K562 (cell line): ENCODE results near the gene DEPDC1. TPM values are rescaled to one million over a fixed set of nuclear protein-coding genes. Genes with fewer than 3 reads are reported as not detected.
A peak's percentile ranks its signal among the peaks of the same experiment; 100 is the strongest.

Experiments
- ATAC-seq: fragments of 200-7000 bp; cut with Tn5 transposase; 3 replicates; pipeline ENCODE4 v1.9.1; 2020; ENCODE audit warnings: moderate library complexity
- BruUV-seq: library from RNA; stranded (reverse); fragments of 400-500 nt; replicated peaks from 2 replicates; lab custom pipeline; 2021; lab: Mats Ljungman, UMichigan
- CTCF ChIA-PET: fragments of 300-600 bp; formaldehyde crosslinking; extraction: SDS; loops from one replicate; lab custom pipeline; 2021; ENCODE audit warnings: low intra/inter-chr PET ratio; lab: Yijun Ruan, JAX
- POLR2A ChIA-PET: fragments of 300-600, 350-650 bp; sonication (Branson Sonifier 250); formaldehyde crosslinking; extraction: SDS; loops from one replicate; lab custom pipeline; 2021; ENCODE audit warnings: antibody characterized with exemption, inconsistent platforms; lab: Yijun Ruan, JAX
- DNase-seq, 4 experiments: peaks; one replicate each; pipeline versions ENCODE4 v3.0.0 to v3.0.0-alpha.2; 2011 to 2018; ENCODE audit warnings: low spot score in 3 of 4, mixed read lengths in 3 of 4; ENCODE audit errors: extremely low read depth in 1 of 4
- FAIRE-seq: peaks from 2 replicates; lab custom pipeline; 2011; peaks lifted over from hg19 to GRCh38; lab: Jason Lieb, UNC
- H2AFZ ChIP-seq: 2 replicates; pipeline ENCODE4 v1.6.0; 2011; ENCODE audit warnings: low read depth, low read length, control low read depth, inconsistent platforms
- H3K27ac ChIP-seq: fragments of 200-600 bp; 3 replicates; pipeline ENCODE4 v1.8.0; 2011; ENCODE audit warnings: low read depth, mild to moderate bottlenecking, control low read depth, inconsistent platforms, low read length, moderate library complexity, mixed read lengths; ENCODE audit errors: extremely low read depth
- H3K27me3 ChIP-seq, 2 experiments: fragments of 300-600 bp in 1 of 2; 2 replicates in 1 of 2; 3 replicates in 1 of 2; pipeline versions ENCODE4 v1.6.0 to v1.8.0; 2011; ENCODE audit warnings: inconsistent platforms in 2 of 2, low read length in 2 of 2, mild to moderate bottlenecking in 1 of 2, mixed read lengths in 1 of 2, moderate library complexity in 1 of 2; ENCODE audit not compliant: control insufficient read depth in 2 of 2, insufficient read depth in 2 of 2
- H3K36me3 ChIP-seq: fragments of 300-600 bp; 3 replicates; pipeline ENCODE4 v1.8.0; 2011; ENCODE audit warnings: mild to moderate bottlenecking, low read length, inconsistent platforms; ENCODE audit not compliant: control insufficient read depth, insufficient read depth
- H3K4me1 ChIP-seq, 2 experiments: fragments of 200-600 bp in 1 of 2; replicated peaks in 1 of 2; 2 replicates in 1 of 2; 3 replicates in 1 of 2; pipeline versions ENCODE4 v1.5.1 to v1.8.0; 2011; ENCODE audit warnings: inconsistent platforms in 2 of 2, low read length in 2 of 2, mild to moderate bottlenecking in 1 of 2, mixed read lengths in 1 of 2, moderate library complexity in 1 of 2; ENCODE audit not compliant: control insufficient read depth in 2 of 2, insufficient read depth in 2 of 2
- H3K4me2 ChIP-seq: 2 replicates; pipeline ENCODE4 v1.6.1; 2011; ENCODE audit warnings: low read length, control low read depth, inconsistent platforms, mixed read lengths; ENCODE audit not compliant: insufficient read depth
- H3K4me3 ChIP-seq: fragments of 200-600 bp; sonication (generic), shearing (Covaris generic); 2 replicates; pipeline ENCODE4 v1.5.1; 2016; ENCODE audit warnings: control low read depth, inconsistent platforms
- H3K79me2 ChIP-seq: fragments of 200-600 bp; 3 replicates; pipeline ENCODE4 v1.8.0; 2011; ENCODE audit warnings: low read length, inconsistent platforms; ENCODE audit not compliant: control insufficient read depth, insufficient read depth
- H3K9ac ChIP-seq, 2 experiments: 2 replicates each; pipeline versions ENCODE4 v1.6.0 to v1.6.1; 2011; ENCODE audit warnings: low read depth in 2 of 2, low read length in 2 of 2, control low read depth in 1 of 2, inconsistent platforms in 1 of 2, mild to moderate bottlenecking in 1 of 2, mixed read lengths in 1 of 2; ENCODE audit not compliant: insufficient read depth in 1 of 2
- H3K9me1 ChIP-seq: one replicate; pipeline ENCODE4 v1.6.0; 2011; ENCODE audit warnings: inconsistent platforms, mild to moderate bottlenecking, low read length, moderate library complexity; ENCODE audit not compliant: control insufficient read depth, insufficient read depth
- H3K9me3 ChIP-seq: replicated peaks from 2 replicates; pipeline ENCODE4 v1.5.1; 2011; ENCODE audit warnings: low read depth, low read length, inconsistent platforms; ENCODE audit not compliant: control insufficient read depth, insufficient read depth
- H4K20me1 ChIP-seq: replicated peaks from 2 replicates; pipeline ENCODE4 v1.6.1; 2011; ENCODE audit warnings: low read length, inconsistent platforms, mixed read lengths; ENCODE audit not compliant: control insufficient read depth, insufficient read depth
- DACH1 ChIP-seq: fragments of 450-650 bp; IDR thresholded peaks from 2 replicates; pipeline ENCODE4 v1.6.1; 2018; ENCODE audit not compliant: partially characterized antibody
- HNRNPK ChIP-seq: fragments of 200-400 bp; formaldehyde crosslinking; IDR thresholded peaks from one replicate; pipeline ENCODE4 v1.6.1; 2018; ENCODE audit warnings: mild to moderate bottlenecking, low read depth, low read length; ENCODE audit not compliant: poor library complexity, severe bottlenecking
- MTA2 ChIP-seq: fragments of 450-650 bp; IDR thresholded peaks from 2 replicates; pipeline ENCODE4 v1.6.1; 2016; ENCODE audit warnings: low read depth
- RBBP5 ChIP-seq: fragments of 200-600 bp; sonication (generic); IDR thresholded peaks from 2 replicates; pipeline ENCODE4 v1.6.1; 2012; ENCODE audit warnings: borderline replicate concordance, mild to moderate bottlenecking, low read length, control low read depth, inconsistent platforms; ENCODE audit not compliant: insufficient read depth, poor library complexity, severe bottlenecking
- TEAD4 ChIP-seq, 2 experiments: sonication (generic) in 1 of 2; formaldehyde crosslinking in 1 of 2; IDR thresholded peaks; 2 replicates each; pipeline versions ENCODE4 v1.6.1 to v1.8.0; 2012 to 2022; ENCODE audit warnings: borderline replicate concordance in 1 of 2, inconsistent platforms in 1 of 2, low read length in 1 of 2, mild to moderate bottlenecking in 1 of 2, missing genetic modification reagents in 1 of 2
- ZNF583 ChIP-seq: fragments of 250-450 bp; sonication (Bioruptor Pico); IDR thresholded peaks from 2 replicates; pipeline ENCODE4 v1.4.0; 2020
- whole genome bisulfite sequencing: fragments of 100-300 bp; shearing (Covaris generic); methylation state at CpG from one replicate; pipeline ENCODE4 v1.1.6; 2016; ENCODE audit warnings: low coverage, mixed read lengths; ENCODE audit not compliant: insufficient coverage; ENCODE audit errors: missing lambda C conversion rate; 5-methylcytosine and 5-hydroxymethylcytosine counted together
- in situ Hi-C: fragments of 300-500 bp; cut with MboI; formaldehyde crosslinking; loops from 4 replicates; pipeline ENCODE4 v1.15.0; 2018; ENCODE audit warnings: inconsistent platforms, mixed read lengths
- intact Hi-C: fragments of 100-400 bp; cut with micrococcal nuclease; formaldehyde crosslinking; loops from 2 replicates; pipeline ENCODE4 v1.14.2; 2022
- polyA plus RNA-seq, 8 experiments: library from polyadenylated mRNA; depleted of rRNA in 4 of 8; stranded (reverse) in 5 of 8; unstranded in 3 of 8; fragments of >200 nt; fragmentation: Nextera tagmentation in 2 of 8; fragmentation: Illumina TruSeq in 1 of 8; extraction: Ambion mirVana in 2 of 8; extraction: Trizol in 1 of 8; gene quantifications; 2 replicates each; pipeline versions ENCODE4 v1.2.1 to v1.2.3, GENCODE V29; 2011 to 2014; ENCODE audit warnings: inconsistent platforms in 1 of 8, missing spikeins in 1 of 8
- total RNA-seq, 7 experiments: library from RNA; depleted of rRNA in 6 of 7; stranded (reverse); fragments of >200 nt in 6 of 7; fragmentation: Illumina TruSeq in 2 of 7; extraction: Trizol in 2 of 7; gene quantifications; 2 replicates each; pipeline versions ENCODE4 v1.2.1 to v1.2.3, GENCODE V29; 2011 to 2021; ENCODE audit warnings: low replicate concordance in 1 of 7
- TF ChIP-seq, protein P1 (sequence below), 2 experiments: IDR thresholded peaks in 1 of 2; conservative IDR thresholded peaks in 1 of 2; 2 replicates each; pipeline ENCODE4 v1.6.1; 2016; ENCODE audit warnings: low read depth in 2 of 2, mild to moderate bottlenecking in 1 of 2, missing compliant biosample characterization in 1 of 2, missing genetic modification characterization in 1 of 2, moderate library complexity in 1 of 2
- TF ChIP-seq, protein P2 (sequence below): sonication (generic); formaldehyde crosslinking; IDR thresholded peaks from 2 replicates; pipeline ENCODE4 v1.8.1; 2022; ENCODE audit warnings: missing genetic modification reagents
- TF ChIP-seq, protein P3 (sequence below): fragments of 250-450 bp; sonication (Bioruptor Pico); IDR thresholded peaks from 2 replicates; pipeline ENCODE4 v1.5.0; 2022; ENCODE audit warnings: mild to moderate bottlenecking
- TF ChIP-seq, protein P4 (sequence below), 2 experiments: fragments of 450-650 bp; IDR thresholded peaks; 2 replicates each; pipeline ENCODE4 v1.6.1; 2016
- TF ChIP-seq, protein P5 (sequence below), 2 experiments: fragments of 450-650 bp; conservative IDR thresholded peaks; 2 replicates each; pipeline ENCODE4 v1.6.1; 2017; ENCODE audit warnings: mild to moderate bottlenecking in 2 of 2, moderate library complexity in 2 of 2

Gene DEPDC1
- total and polyA plus RNA-seq, 9 of the 15 experiments (the other 6 are each of a cell fraction or from before 2014, with no cell fraction given), result 9.9 to 28.3 (median 17.8) TPM

DNA sequence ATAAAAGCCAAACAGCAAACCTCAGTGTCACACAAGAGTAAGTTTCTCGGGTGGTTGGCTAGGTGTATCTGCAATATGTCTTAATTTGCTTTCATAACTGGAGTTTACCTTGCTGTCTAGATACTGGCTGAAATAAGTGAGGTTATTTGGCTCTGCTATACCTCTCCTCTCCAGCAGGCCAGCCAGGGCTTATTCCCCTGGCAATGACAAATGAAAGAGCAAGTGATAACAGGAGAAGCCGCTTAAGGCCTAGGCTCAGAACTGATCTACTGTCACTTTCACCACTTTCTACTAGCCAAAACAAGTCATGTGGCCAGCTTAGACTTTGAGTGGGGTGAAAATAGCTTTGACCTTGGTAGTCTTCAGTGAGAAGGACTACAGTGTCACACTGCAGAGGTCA is 42.3 kb downstream of the DEPDC1 start:
- H4K20me1 ChIP-seq, result no peaks in the 10 kb centered on the region
- intact Hi-C loops, result no loop called here
- TF ChIP-seq ZNF583 (CRISPR knock-in tag) (no peak), MTA2 (no peak), HNRNPK (no peak), TEAD4 (IDR thresholded peaks at IDR 0.05; ENCODE audit: low read length) (no peak), TEAD4 (CRISPR knock-in tag; IDR thresholded peaks at IDR 0.05; ENCODE audit: borderline replicate concordance) (no peak), RBBP5 (no peak), DACH1 (no peak)
- TF ChIP-seq, protein P1, sequence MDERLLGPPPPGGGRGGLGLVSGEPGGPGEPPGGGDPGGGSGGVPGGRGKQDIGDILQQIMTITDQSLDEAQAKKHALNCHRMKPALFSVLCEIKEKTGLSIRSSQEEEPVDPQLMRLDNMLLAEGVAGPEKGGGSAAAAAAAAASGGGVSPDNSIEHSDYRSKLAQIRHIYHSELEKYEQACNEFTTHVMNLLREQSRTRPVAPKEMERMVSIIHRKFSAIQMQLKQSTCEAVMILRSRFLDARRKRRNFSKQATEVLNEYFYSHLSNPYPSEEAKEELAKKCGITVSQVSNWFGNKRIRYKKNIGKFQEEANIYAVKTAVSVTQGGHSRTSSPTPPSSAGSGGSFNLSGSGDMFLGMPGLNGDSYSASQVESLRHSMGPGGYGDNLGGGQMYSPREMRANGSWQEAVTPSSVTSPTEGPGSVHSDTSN (CRISPR knock-in tag; IDR thresholded peaks at IDR 0.05; ENCODE audit: low read depth), result no peak
- TF ChIP-seq, protein P1 (tag; conservative IDR thresholded peaks at IDR 0.05; ENCODE audit: low read depth), result 0 out of 2 replicates have a peak, but pooled peaks have one; percentile 15
- TF ChIP-seq, protein P2, sequence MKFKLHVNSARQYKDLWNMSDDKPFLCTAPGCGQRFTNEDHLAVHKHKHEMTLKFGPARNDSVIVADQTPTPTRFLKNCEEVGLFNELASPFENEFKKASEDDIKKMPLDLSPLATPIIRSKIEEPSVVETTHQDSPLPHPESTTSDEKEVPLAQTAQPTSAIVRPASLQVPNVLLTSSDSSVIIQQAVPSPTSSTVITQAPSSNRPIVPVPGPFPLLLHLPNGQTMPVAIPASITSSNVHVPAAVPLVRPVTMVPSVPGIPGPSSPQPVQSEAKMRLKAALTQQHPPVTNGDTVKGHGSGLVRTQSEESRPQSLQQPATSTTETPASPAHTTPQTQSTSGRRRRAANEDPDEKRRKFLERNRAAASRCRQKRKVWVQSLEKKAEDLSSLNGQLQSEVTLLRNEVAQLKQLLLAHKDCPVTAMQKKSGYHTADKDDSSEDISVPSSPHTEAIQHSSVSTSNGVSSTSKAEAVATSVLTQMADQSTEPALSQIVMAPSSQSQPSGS, result no peak
- TF ChIP-seq, protein P3, sequence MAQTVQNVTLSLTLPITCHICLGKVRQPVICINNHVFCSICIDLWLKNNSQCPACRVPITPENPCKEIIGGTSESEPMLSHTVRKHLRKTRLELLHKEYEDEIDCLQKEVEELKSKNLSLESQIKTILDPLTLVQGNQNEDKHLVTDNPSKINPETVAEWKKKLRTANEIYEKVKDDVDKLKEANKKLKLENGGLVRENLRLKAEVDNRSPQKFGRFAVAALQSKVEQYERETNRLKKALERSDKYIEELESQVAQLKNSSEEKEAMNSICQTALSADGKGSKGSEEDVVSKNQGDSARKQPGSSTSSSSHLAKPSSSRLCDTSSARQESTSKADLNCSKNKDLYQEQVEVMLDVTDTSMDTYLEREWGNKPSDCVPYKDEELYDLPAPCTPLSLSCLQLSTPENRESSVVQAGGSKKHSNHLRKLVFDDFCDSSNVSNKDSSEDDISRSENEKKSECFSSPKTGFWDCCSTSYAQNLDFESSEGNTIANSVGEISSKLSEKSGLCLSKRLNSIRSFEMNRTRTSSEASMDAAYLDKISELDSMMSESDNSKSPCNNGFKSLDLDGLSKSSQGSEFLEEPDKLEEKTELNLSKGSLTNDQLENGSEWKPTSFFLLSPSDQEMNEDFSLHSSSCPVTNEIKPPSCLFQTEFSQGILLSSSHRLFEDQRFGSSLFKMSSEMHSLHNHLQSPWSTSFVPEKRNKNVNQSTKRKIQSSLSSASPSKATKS (CRISPR knock-in tag), result no peak
- TF ChIP-seq, protein P4, sequence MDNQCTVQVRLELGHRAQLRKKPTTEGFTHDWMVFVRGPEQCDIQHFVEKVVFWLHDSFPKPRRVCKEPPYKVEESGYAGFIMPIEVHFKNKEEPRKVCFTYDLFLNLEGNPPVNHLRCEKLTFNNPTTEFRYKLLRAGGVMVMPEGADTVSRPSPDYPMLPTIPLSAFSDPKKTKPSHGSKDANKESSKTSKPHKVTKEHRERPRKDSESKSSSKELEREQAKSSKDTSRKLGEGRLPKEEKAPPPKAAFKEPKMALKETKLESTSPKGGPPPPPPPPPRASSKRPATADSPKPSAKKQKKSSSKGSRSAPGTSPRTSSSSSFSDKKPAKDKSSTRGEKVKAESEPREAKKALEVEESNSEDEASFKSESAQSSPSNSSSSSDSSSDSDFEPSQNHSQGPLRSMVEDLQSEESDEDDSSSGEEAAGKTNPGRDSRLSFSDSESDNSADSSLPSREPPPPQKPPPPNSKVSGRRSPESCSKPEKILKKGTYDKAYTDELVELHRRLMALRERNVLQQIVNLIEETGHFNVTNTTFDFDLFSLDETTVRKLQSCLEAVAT (IDR thresholded peaks at IDR 0.05), result no peak
- TF ChIP-seq, protein P5, sequence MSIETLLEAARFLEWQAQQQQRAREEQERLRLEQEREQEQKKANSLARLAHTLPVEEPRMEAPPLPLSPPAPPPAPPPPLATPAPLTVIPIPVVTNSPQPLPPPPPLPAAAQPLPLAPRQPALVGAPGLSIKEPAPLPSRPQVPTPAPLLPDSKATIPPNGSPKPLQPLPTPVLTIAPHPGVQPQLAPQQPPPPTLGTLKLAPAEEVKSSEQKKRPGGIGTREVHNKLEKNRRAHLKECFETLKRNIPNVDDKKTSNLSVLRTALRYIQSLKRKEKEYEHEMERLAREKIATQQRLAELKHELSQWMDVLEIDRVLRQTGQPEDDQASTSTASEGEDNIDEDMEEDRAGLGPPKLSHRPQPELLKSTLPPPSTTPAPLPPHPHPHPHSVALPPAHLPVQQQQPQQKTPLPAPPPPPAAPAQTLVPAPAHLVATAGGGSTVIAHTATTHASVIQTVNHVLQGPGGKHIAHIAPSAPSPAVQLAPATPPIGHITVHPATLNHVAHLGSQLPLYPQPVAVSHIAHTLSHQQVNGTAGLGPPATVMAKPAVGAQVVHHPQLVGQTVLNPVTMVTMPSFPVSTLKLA (conservative IDR thresholded peaks at IDR 0.05), result no peak

More for the DNA sequence above, 42.3 kb downstream of the DEPDC1 start:
- Histone ChIP-seq H3K27ac (no peak overlapping the region), H3K4me2 (no peak overlapping the region), H3K36me3 (no peaks in the 10 kb centered on the region), H3K79me2 (no peaks in the 10 kb centered on the region), H3K9me1 (no peaks in the 10 kb centered on the region), H3K4me1 (no peaks in the 10 kb centered on the region), H3K9ac (no peak overlapping the region), H3K4me3 (no peak overlapping the region), H3K9me3 (no peaks in the 10 kb centered on the region), H3K27me3 (no peaks in the 10 kb centered on the region), H2AFZ (no peak overlapping the region)
- peak; percentile 69; the same call in 2 of the 3 replicates for ATAC-seq
- FAIRE-seq, result no peak
- no TSS peak for BruUV-seq
- ChIA-PET CTCF (no interaction called here), POLR2A (no interaction called here)
- in situ Hi-C loops, result loop anchor here (25.0 kb wide), 2 partner anchors 917 to 1283 kb away; no protein-coding TSS in a partner anchor
- 0% methylated on average over 2 of the region's 2 CpGs for WGBS
- DNase-seq, result no peak
